T-helper 1 cell (primary cell): ENCODE results near the gene NIP7.

Experiments used
- DNase-seq, 5 donors: peaks; one replicate each; pipeline ENCODE4 v3.0.0-alpha.2; 2012 to 2020

The NIP7 gene

GRCh38 chr16:69319381-69319780 is 20.2 kb upstream of the NIP7 start:
- no peak for DNase-seq

GRCh38 chr16:69319826-69320739 is 19.5 kb upstream of the NIP7 start:
- no peak for DNase-seq

DNA sequence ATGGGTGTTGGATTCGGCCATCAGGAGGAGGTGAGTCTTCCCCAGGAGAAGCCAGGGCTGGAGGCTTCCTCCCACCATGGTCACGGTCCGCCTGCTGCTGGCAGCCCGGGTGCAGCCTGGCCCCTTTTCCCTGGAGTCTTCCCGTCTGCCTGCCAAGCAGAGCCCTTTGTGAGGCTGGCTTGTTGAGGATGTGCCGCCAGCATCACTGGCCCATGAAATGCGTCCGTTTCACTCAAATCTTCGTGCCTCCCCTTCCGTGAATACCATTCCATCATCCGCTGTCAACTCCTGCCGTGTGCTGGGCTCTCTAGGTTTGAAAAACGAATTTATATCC is 18.9 kb upstream of the NIP7 start:
- DNase-seq: no peak

GRCh38 chr16:69321080-69321479 is 18.5 kb upstream of the NIP7 start:
- DNase-seq: no peak

DNA sequence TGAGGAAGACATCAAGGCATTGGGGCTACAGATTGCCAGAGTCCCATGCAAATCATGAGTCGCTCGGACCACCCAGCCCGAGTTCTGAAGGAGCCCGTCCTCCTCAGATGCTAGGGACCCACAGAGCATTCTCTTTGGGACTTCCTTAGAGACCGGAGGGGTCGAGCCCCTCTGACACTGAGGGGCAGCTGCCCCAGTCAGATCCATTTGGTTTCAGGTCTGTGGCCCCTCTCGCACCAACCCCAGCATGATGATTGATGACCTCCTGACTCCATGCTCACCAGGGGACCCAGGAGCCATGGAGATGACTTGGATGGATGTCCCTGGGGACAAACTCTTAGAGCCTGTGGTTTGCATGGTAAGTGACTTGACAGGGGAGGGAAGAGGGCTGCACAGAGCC is 17.2 kb upstream of the NIP7 start:
- DNase-seq: no peak

DNA sequence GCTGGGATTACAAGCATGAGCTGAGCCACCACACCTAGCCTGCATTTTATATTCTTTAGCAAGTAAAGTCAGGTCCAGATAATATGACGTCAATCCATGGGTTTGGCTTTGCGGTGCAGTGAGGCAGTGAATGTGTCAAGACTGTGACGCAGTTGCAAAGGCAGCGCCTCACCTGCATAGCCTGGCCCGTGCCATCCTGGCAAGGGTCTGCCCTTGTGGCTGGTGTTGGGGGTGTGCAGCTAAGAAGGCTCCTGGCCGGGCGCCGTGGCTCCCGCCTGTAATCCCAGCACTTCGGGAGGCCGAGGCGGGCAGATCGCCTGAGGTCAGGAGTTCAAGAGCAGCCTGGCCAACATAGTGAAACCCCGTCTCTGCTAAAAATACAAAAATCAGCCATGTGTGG is 16.2 kb upstream of the NIP7 start:
- DNase-seq: no peak

GRCh38 chr16:69324013-69324531 is 15.5 kb upstream of the NIP7 start:
- no peak for DNase-seq

GRCh38 chr16:69324585-69325253 is 14.9 kb upstream of the NIP7 start:
- no peak for DNase-seq

- DNase-seq: no peak
Measured at GRCh38 chr16:69325784-69326171, 13.8 kb upstream of the NIP7 start.

DNA sequence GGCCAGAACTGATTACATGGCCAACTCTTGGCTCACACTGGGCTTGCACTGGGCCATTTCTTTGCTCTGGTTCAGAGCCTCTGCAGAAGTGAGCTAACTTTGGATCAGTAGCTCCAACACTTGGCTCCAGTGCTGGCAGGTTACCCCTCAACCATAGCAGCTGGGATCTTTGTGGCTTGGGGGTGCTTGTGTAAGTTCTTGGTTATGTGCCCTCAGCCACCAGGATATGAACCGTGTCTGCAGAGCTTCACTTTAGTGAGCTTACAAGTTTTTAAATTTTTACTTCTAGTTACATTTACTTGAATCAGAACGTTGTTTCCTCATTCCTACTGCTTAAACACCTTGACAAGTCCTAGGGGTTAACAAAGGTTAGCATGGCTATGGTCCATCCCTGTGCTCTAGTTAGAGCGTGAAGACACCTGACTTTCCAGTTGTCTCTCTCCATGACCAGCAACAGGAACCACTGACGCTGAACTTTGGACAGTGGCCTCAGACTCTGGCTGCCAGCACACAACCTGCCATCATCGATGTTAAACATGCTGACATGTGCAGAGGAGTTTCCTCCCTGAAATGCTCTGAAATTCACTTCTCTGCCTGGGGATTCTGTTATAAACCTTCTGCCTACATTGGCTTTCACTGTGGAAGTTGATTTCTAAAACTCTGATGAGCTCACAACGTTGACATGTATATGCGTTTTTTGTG is 13.2 kb upstream of the NIP7 start:
- DNase-seq: no peak

- DNase-seq: no peak
Measured at GRCh38 chr16:69327585-69328310, 11.8 kb upstream of the NIP7 start.

GRCh38 chr16:69328854-69329316 is 10.7 kb upstream of the NIP7 start:
- peak in 1 of 5 donors; percentile 54 for DNase-seq

DNA sequence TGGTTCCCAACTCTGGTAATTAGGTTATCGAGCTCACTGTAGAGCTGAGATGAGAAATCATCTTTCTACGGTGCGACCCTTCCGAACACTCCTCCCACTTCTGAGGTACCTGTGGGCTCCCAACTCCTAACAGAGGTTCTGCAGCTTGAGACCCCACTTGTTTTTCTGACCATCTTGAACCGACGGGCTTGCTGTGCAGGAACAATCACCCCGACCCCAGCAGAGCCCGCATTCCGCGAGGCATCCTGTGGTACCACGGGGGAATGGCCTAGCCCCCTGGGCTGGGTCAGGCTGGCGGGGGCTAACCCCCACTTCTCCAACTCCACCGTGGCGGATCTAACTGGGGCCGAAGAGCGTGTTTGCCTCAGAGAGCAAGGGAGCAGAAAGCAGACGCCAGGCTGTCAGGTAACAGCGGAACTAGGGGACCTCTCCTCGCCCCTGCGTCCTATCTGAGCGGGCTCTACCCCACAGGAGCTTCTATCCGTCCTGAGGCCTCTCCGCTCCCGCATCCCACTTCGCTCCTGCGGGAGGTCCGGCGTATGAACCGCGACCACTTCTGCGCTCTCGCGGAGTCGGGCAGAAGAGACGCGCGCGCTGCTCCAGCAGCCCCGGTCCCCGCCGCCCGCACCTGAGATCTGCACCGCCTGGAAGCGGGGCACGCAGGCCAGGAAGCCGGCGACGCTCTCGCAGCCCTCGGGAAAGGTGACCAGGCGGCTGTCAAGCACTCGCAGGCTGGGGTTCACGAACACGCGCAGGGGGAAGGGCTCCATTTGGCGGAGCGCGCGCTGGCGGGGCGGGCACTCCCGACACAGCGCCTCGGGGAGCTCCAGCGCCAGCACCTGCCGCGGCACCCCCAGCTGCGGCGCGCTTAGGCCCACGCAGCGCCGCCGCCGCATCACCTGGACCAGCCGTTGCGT is 9.9 kb upstream of the NIP7 start:
- peak in 4 of 5 donors; percentile 29 to 56 (median 44) for DNase-seq

DNA sequence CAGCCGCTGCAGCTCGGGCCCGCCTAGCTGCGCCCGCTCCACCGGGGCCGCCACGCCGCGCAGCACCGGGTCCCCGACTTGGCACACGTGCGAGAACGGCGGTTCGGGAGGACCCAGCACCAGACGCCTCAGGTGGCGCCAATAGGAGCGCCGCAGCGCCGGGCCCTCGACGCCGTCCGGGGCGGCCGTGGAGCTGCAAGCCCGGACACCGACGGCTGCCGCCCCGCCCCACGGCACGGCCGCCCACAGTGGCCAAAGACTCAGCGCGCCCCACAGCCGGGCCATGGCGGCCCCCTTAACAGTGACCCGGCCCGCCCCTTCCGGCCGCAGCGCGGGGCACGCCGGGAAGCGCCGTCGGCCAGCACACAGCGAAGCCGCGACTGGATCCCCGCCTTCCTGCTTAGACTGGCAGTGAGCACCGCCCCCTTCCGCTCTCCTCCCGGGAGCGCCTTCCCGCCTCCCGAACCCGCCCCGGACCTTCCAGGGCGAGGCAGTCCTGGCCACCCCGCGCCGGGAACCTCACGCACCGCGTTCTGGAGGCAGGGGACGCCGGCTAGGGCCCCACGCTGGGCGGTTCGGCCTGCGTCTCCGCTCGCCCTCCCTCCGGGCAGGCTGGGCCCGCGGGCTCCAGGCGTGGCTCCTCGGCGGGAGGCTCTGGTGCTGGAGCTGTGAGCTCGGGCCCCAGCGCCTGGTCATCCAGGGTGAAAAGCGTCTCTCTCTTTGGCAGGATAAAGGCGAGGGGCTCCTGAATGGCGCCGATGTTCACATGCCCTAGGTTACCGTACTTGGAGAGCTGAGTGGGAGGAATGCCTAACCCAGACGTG is 9.1 kb upstream of the NIP7 start, which contains the start of gene PDF:
Gene PDF, minus strand, starts transcription at position 303 of the 824 bp plus-strand sequence. Its CDS starts 18 bp downstream, at position 285.
- peak; percentile 75 to 84 (median 77) for DNase-seq

DNA sequence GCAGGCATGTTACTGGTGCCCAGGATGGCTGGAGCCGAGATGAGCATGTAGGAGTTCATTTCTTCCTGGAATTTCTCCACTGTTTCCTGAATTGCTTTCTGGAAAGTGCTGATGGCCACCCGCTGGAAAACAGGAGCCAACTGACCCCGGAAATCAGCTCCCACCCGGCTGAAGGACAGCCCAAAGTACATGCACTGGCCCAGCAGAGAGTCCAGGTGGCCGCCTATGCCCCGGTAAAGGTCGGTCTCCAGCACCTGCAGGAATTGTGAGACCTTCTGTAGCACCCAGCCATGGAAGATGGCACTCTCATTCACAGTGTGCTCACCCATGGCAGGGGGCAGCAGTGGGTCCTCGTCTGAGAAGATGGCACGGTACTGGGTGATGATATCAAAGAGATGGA is 4.9 kb upstream of the NIP7 start:
- no peak for DNase-seq

DNA sequence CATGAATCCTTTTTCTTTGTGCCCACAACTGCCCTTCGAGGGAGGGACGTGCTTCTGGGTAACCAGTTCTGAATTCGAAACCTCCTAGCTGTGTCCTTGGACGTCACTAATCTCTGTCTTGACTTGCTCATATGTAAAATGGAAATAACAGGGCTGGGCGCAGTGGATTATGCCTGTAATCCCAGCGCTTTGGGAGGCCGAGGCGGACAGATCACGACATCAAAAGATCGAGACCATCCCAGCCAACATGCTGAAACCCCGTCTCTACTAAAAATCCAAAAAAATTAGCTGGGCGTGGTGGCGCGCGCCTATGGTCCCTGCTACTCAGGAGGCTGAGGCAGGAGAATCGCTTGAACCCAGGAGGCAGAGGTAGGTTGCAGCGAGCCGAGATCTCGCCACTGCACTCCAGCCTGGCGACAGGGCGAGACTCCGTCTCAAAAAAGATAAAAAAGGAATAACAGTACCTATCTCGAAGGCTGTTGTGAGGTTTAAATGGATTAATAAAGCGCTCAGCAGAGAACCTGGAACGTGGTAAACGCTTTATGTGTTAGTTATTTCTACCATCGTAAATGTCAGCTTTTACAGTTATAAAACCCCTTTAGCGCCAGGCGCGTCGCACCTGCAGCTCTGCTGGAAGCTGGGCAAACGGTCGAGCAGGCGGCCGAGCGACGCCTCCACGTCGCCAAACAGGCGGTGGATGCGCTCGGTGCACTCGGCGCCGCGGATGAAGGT is 849 bp upstream of the NIP7 start:
- no peak for DNase-seq

DNA sequence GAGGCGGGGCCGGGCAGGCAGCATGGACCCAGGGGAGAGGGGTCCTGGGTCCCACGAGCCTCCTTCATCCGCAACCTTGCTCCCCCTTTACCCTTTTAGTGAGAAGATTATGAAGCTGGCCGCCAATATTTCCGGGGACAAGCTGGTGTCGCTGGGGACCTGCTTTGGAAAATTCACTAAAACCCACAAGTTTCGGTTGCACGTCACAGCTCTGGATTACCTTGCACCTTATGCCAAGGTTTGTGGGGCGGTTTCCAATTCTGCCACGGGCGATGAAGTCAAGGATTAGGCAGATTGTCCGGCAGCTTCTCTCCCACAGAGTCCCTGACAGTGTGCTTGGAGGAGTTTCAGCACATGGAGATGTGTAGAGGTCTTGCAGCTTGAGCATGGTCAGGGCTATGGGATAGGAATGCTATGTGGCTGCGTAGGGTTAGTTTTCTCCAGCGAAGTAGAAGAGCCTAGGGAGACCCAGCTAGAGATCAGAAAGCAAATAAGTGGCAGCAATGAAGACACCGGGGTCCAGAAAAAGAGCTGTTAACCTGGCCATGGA is 598 bp downstream of the NIP7 start:
- DNase-seq: no peak

- no peak for DNase-seq
Measured at GRCh38 chr16:69344171-69344570, 4.6 kb downstream of the NIP7 start.

DNA sequence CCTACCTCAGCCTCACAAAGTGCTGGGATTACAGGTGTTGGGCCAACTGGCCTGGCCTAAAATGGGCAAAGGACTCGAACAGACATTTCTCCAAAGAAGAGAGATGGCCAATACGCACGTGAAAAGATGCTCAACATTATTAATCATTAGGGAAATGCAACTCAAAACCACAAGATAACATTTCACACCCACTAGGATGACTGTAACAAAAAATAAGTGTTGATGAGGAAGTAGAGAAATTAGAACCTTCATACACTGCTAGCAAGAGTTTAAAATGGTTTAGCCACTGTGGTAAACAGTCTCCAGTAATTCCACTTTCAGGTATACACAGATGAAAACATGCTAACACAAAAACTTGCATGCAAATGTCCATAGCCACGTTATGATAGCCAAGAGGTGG is 6.4 kb downstream of the NIP7 start:
- no peak for DNase-seq
